B cell (primary cell): Measurements from ENCODE around the gene ANGPTL8.

ENCODE experiments used
- EZH2 ChIP-seq: IDR thresholded peaks from 2 replicates; pipeline ENCODE4 v1.6.1; 2012; ENCODE audit warnings: borderline replicate concordance, low read depth, mild to moderate bottlenecking, moderate library complexity, low read length; ENCODE audit not compliant: insufficient read depth, poor library complexity, severe bottlenecking
- TF ChIP-seq, protein P1 (sequence below): fragments of 200-600 bp; IDR thresholded peaks from one replicate; pipeline ENCODE4 v1.8.0; 2022; ENCODE audit warnings: antibody characterized with exemption, mild to moderate bottlenecking

DNA sequence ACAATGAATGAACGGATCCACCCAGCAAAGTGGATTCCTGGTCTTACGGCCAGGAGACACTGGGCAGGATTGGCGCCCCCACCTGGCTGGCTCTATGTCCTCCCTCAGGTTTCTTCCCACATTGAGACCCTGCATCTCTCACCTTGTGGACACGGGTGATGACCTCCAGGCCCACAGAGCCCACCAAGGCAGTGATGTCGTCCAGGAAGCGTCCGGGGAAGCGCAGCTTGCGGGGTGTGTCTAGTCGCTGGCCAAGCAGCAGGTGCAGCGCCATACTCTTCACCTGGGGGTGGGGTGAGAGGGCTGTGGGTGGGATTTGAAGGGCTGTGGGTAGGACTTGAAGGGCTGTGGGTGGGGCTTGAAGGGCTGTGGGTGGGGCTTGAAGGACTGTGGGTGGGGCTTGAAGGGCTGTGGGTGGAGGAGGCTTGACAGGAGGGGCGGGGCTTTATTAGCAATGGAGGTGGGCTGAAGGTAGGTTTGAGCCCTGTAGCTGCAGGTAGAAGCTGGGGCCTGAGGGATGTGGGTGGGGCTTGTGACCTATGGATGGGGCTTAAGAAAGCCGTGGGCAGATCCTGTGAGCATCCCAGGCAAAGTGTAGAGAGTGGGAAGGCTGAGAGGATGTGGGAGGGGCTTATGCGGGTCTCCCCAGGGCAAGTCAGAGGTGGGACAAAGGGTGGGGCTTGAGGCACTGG lies 12.1 kb upstream of the ANGPTL8 start:
- TF ChIP-seq, protein P1, sequence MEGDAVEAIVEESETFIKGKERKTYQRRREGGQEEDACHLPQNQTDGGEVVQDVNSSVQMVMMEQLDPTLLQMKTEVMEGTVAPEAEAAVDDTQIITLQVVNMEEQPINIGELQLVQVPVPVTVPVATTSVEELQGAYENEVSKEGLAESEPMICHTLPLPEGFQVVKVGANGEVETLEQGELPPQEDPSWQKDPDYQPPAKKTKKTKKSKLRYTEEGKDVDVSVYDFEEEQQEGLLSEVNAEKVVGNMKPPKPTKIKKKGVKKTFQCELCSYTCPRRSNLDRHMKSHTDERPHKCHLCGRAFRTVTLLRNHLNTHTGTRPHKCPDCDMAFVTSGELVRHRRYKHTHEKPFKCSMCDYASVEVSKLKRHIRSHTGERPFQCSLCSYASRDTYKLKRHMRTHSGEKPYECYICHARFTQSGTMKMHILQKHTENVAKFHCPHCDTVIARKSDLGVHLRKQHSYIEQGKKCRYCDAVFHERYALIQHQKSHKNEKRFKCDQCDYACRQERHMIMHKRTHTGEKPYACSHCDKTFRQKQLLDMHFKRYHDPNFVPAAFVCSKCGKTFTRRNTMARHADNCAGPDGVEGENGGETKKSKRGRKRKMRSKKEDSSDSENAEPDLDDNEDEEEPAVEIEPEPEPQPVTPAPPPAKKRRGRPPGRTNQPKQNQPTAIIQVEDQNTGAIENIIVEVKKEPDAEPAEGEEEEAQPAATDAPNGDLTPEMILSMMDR: no peak
- no peak for TF ChIP-seq EZH2
